ENCODE data around the gene APLN.
A peak's percentile ranks its signal among the peaks of the same experiment; 100 is the strongest.

Gene APLN

DNA sequence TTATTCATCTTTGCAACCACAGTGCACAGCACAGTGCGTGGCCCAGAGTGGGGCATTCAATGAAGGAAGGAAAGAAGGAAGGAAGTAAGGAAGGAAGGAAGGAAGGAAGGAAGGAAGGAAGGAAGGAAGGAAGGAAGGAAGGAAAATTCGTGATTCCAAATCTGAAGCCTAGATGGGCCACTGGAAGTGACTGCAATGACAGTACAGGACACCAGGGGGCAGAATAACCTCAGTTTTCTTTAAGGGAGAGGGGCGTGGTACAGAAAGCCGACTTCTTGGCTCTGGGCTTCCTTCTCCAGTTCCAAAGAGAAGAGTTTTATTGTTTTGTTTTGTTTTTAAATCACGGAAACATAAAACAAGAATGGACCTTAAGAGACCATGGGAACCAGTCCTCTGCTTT is 47.8 kb downstream of the APLN start:
- TF ChIP-seq Cebpa-rat (IDR thresholded peaks at IDR 0.05) = no peak
- Histone ChIP-seq H3K27ac (no peak overlapping the region), H3K4me3 (no peak overlapping the region), H3K27me3 (peaks cover 66 to 97% (median 89%) of the 10 kb centered on the region in 11 experiments), H3K36me3 (no peaks in the 10 kb centered on the region), H3K9me3 (replicated peaks in 1 of 11) (no peaks in the 10 kb centered on the region), H3K9ac (no peak overlapping the region), H4K20me1 (peaks cover 0 to 8% (median 0%) of the 10 kb centered on the region in 11 experiments; a peak in 5 of 22 replicates), H3K4me2 (peak overlapping the region in 2 of 11 experiments; percentile 31 to 33; a peak in 3 of 22 replicates), H3K4me1 (peaks cover 7 to 13% (median 10%) of the 10 kb centered on the region in 10 experiments; a peak in 16 of 20 replicates)

DNA sequence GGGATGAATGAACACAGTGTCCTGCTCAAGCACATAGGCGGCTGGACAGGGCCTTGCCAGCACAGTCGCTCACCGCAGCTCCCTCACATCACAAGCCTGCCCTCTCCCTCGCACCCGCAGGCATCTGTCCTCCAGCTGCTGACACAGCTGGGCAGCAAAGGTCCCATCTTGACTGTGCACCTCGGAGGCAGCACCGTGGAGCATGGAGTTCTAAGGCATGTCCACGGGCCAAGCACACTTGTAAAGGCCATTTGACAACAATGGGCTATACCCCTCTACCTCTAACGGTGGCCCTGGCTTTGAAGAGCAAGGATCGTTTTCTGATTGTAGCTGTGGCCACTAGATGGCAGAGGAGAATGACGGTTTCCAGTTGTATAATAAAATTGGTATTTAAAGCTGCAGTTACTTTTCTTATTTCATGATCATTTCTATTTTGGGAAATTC is 53.8 kb downstream of the APLN start:
- Histone ChIP-seq H3K4me3 (no peak overlapping the region), H3K9me3 (replicated peaks in 1 of 11) (no peaks in the 10 kb centered on the region), H3K4me2 (no peak overlapping the region), H4K20me1 (peaks cover 0 to 6% (median 0%) of the 10 kb centered on the region in 11 experiments; a peak in 4 of 22 replicates), H3K36me3 (no peaks in the 10 kb centered on the region), H3K27me3 (peaks cover 86 to 100% (median 98%) of the 10 kb centered on the region in 11 experiments), H3K4me1 (peaks cover 7 to 13% (median 10%) of the 10 kb centered on the region in 10 experiments; a peak in 16 of 20 replicates), H3K9ac (no peak overlapping the region), H3K27ac (no peak overlapping the region)
- TF ChIP-seq Cebpa-rat (IDR thresholded peaks at IDR 0.05) = no peak

DNA sequence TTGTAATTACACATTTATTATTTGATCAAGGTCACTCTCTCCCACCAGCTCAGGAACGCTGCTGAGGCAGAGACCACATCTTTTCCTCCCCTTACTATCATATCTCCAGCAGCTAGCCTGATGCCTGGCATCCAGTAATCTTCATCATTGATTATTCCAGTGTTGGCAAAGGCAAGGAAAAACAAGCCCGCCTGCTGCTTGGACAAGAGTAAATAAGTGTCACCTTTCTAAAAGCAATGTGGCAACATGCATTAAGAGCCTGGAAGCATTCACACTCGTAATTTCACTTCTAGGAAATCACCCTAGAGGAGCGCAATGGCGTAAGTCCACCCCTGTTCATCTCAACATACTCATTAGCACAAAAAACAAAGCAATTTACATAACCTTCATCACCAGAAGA is 54.8 kb downstream of the APLN start:
- 0 out of 22 replicates have a peak, but pooled peaks cover 0 to 4% (median 0%) of the 10 kb centered on the region in 11 experiments for H3K36me3 ChIP-seq
- no peak overlapping the region for H3K9ac ChIP-seq
- no peak overlapping the region for H3K4me2 ChIP-seq
- H3K4me1 ChIP-seq = peaks cover 7 to 13% (median 10%) of the 10 kb centered on the region in 10 experiments; a peak in 16 of 20 replicates
- no peak overlapping the region for H3K4me3 ChIP-seq
- H3K27ac ChIP-seq = no peak overlapping the region
- no peaks in the 10 kb centered on the region for H3K9me3 ChIP-seq (replicated peaks in 1 of 11)
- H4K20me1 ChIP-seq = peaks cover 0 to 9% (median under 1%) of the 10 kb centered on the region in 11 experiments; a peak in 5 of 22 replicates
- TF ChIP-seq Cebpa-rat (IDR thresholded peaks at IDR 0.05) = no peak
- H3K27me3 ChIP-seq = peaks cover 95 to 100% (median 98%) of the 10 kb centered on the region in 11 experiments

- H3K9me3 ChIP-seq (replicated peaks in 1 of 11) = no peaks in the 10 kb centered on the region
- H3K4me3 ChIP-seq = no peak overlapping the region
- peaks cover 6 to 8% (median 7%) of the 10 kb centered on the region in 10 experiments; a peak in 16 of 20 replicates for H3K4me1 ChIP-seq
- H3K27ac ChIP-seq = no peak overlapping the region
- H3K36me3 ChIP-seq = peaks cover 0 to 9% (median 0%) of the 10 kb centered on the region in 11 experiments; a peak in 2 of 22 replicates
- TF ChIP-seq Cebpa-rat (IDR thresholded peaks at IDR 0.05) = no peak
- H3K27me3 ChIP-seq = peaks cover 95 to 100% (median 98%) of the 10 kb centered on the region in 11 experiments
- H4K20me1 ChIP-seq = peaks cover 0 to 9% (median 3%) of the 10 kb centered on the region in 11 experiments; a peak in 6 of 22 replicates
- no peak overlapping the region for H3K4me2 ChIP-seq
- H3K9ac ChIP-seq = no peak overlapping the region
These were observed 55.3 kb downstream of the APLN start for GRCh38 chrX:129599499-129599898.

GRCh38 chrX:129597905-129598304 is 56.9 kb downstream of the APLN start:
- H3K4me1 ChIP-seq = no peaks in the 10 kb centered on the region
- H3K36me3 ChIP-seq = peaks cover 0 to 13% (median 0%) of the 10 kb centered on the region in 11 experiments; a peak in 4 of 22 replicates
- no peak overlapping the region for H3K27ac ChIP-seq
- H3K9me3 ChIP-seq (replicated peaks in 1 of 11) = no peaks in the 10 kb centered on the region
- H3K27me3 ChIP-seq = peaks cover 95 to 100% (median 98%) of the 10 kb centered on the region in 11 experiments
- H3K4me2 ChIP-seq = no peak overlapping the region
- peaks cover 0 to 9% (median 3%) of the 10 kb centered on the region in 11 experiments; a peak in 5 of 22 replicates for H4K20me1 ChIP-seq
- no peak overlapping the region for H3K4me3 ChIP-seq
- no peak for TF ChIP-seq Cebpa-rat (IDR thresholded peaks at IDR 0.05)
- H3K9ac ChIP-seq = no peak overlapping the region

DNA sequence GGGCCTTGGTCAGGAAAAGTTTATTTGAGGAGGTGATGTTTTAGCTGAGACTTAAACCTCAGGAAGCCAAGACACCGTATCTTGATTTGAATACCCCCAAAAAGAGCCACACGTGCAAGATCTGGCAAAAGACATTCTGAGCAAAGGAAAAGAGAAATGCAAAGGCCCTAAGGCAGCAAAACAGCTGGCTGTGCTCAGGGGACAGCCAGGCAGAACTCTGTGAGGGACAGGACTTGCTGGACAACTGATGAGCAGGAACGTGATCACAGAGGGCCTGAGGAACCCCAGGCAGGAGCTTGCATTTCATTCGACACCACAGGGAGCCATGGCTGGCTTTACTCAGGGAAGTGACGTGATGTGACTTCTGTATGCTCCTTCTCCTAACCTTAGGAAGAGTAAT is 58.7 kb downstream of the APLN start:
- no peaks in the 10 kb centered on the region for H3K9me3 ChIP-seq (replicated peaks in 1 of 11)
- H3K4me2 ChIP-seq = no peak overlapping the region
- peaks cover 0 to 24% (median under 1%) of the 10 kb centered on the region in 11 experiments; a peak in 7 of 22 replicates for H3K36me3 ChIP-seq
- H3K4me1 ChIP-seq = no peaks in the 10 kb centered on the region
- no peak for TF ChIP-seq Cebpa-rat (IDR thresholded peaks at IDR 0.05)
- H3K27ac ChIP-seq = no peak overlapping the region
- no peak overlapping the region for H3K9ac ChIP-seq
- H4K20me1 ChIP-seq = peaks cover 0 to 9% (median 2%) of the 10 kb centered on the region in 11 experiments; a peak in 5 of 22 replicates
- no peak overlapping the region for H3K4me3 ChIP-seq
- peaks cover 95 to 100% (median 99%) of the 10 kb centered on the region in 11 experiments for H3K27me3 ChIP-seq
